K562 (cell line): ENCODE measurements around the gene COL4A2. TPM values are rescaled to one million over a fixed set of nuclear protein-coding genes. Genes with fewer than 3 reads are reported as not detected.

Source experiments
- ATAC-seq: fragments of 200-7000 bp; cut with Tn5 transposase; 3 replicates; pipeline ENCODE4 v1.9.1; 2020; ENCODE audit warnings: moderate library complexity
- BruUV-seq: library from RNA; stranded (reverse); fragments of 400-500 nt; replicated peaks from 2 replicates; lab custom pipeline; 2021; lab: Mats Ljungman, UMichigan
- CTCF ChIA-PET: fragments of 300-600 bp; formaldehyde crosslinking; extraction: SDS; loops from one replicate; lab custom pipeline; 2021; ENCODE audit warnings: low intra/inter-chr PET ratio; lab: Yijun Ruan, JAX
- POLR2A ChIA-PET: fragments of 300-600, 350-650 bp; sonication (Branson Sonifier 250); formaldehyde crosslinking; extraction: SDS; loops from one replicate; lab custom pipeline; 2021; ENCODE audit warnings: antibody characterized with exemption, inconsistent platforms; lab: Yijun Ruan, JAX
- DNase-seq, 4 experiments: peaks; one replicate each; pipeline versions ENCODE4 v3.0.0 to v3.0.0-alpha.2; 2011 to 2018; ENCODE audit warnings: low spot score in 3 of 4, mixed read lengths in 3 of 4; ENCODE audit errors: extremely low read depth in 1 of 4
- FAIRE-seq: peaks from 2 replicates; lab custom pipeline; 2011; peaks lifted over from hg19 to GRCh38; lab: Jason Lieb, UNC
- H2AFZ ChIP-seq: 2 replicates; pipeline ENCODE4 v1.6.0; 2011; ENCODE audit warnings: low read depth, low read length, control low read depth, inconsistent platforms
- H3K27ac ChIP-seq: fragments of 200-600 bp; 3 replicates; pipeline ENCODE4 v1.8.0; 2011; ENCODE audit warnings: low read depth, mild to moderate bottlenecking, control low read depth, inconsistent platforms, low read length, moderate library complexity, mixed read lengths; ENCODE audit errors: extremely low read depth
- H3K27me3 ChIP-seq, 2 experiments: fragments of 300-600 bp in 1 of 2; 2 replicates in 1 of 2; 3 replicates in 1 of 2; pipeline versions ENCODE4 v1.6.0 to v1.8.0; 2011; ENCODE audit warnings: inconsistent platforms in 2 of 2, low read length in 2 of 2, mild to moderate bottlenecking in 1 of 2, mixed read lengths in 1 of 2, moderate library complexity in 1 of 2; ENCODE audit not compliant: control insufficient read depth in 2 of 2, insufficient read depth in 2 of 2
- H3K36me3 ChIP-seq: fragments of 300-600 bp; 3 replicates; pipeline ENCODE4 v1.8.0; 2011; ENCODE audit warnings: mild to moderate bottlenecking, low read length, inconsistent platforms; ENCODE audit not compliant: control insufficient read depth, insufficient read depth
- H3K4me1 ChIP-seq, 2 experiments: fragments of 200-600 bp in 1 of 2; replicated peaks in 1 of 2; 2 replicates in 1 of 2; 3 replicates in 1 of 2; pipeline versions ENCODE4 v1.5.1 to v1.8.0; 2011; ENCODE audit warnings: inconsistent platforms in 2 of 2, low read length in 2 of 2, mild to moderate bottlenecking in 1 of 2, mixed read lengths in 1 of 2, moderate library complexity in 1 of 2; ENCODE audit not compliant: control insufficient read depth in 2 of 2, insufficient read depth in 2 of 2
- H3K4me2 ChIP-seq: 2 replicates; pipeline ENCODE4 v1.6.1; 2011; ENCODE audit warnings: low read length, control low read depth, inconsistent platforms, mixed read lengths; ENCODE audit not compliant: insufficient read depth
- H3K4me3 ChIP-seq: fragments of 200-600 bp; sonication (generic), shearing (Covaris generic); 2 replicates; pipeline ENCODE4 v1.5.1; 2016; ENCODE audit warnings: control low read depth, inconsistent platforms
- H3K79me2 ChIP-seq: fragments of 200-600 bp; 3 replicates; pipeline ENCODE4 v1.8.0; 2011; ENCODE audit warnings: low read length, inconsistent platforms; ENCODE audit not compliant: control insufficient read depth, insufficient read depth
- H3K9ac ChIP-seq, 2 experiments: 2 replicates each; pipeline versions ENCODE4 v1.6.0 to v1.6.1; 2011; ENCODE audit warnings: low read depth in 2 of 2, low read length in 2 of 2, control low read depth in 1 of 2, inconsistent platforms in 1 of 2, mild to moderate bottlenecking in 1 of 2, mixed read lengths in 1 of 2; ENCODE audit not compliant: insufficient read depth in 1 of 2
- H3K9me1 ChIP-seq: one replicate; pipeline ENCODE4 v1.6.0; 2011; ENCODE audit warnings: inconsistent platforms, mild to moderate bottlenecking, low read length, moderate library complexity; ENCODE audit not compliant: control insufficient read depth, insufficient read depth
- H3K9me3 ChIP-seq: replicated peaks from 2 replicates; pipeline ENCODE4 v1.5.1; 2011; ENCODE audit warnings: low read depth, low read length, inconsistent platforms; ENCODE audit not compliant: control insufficient read depth, insufficient read depth
- H4K20me1 ChIP-seq: replicated peaks from 2 replicates; pipeline ENCODE4 v1.6.1; 2011; ENCODE audit warnings: low read length, inconsistent platforms, mixed read lengths; ENCODE audit not compliant: control insufficient read depth, insufficient read depth
- FOXP1 ChIP-seq: sonication (generic); formaldehyde crosslinking; IDR thresholded peaks from 2 replicates; pipeline ENCODE4 v1.8.0; 2022; ENCODE audit warnings: mild to moderate bottlenecking, missing genetic modification reagents
- HLTF ChIP-seq: fragments of 450-650 bp; IDR thresholded peaks from 2 replicates; pipeline ENCODE4 v1.6.1; 2016
- IFI16 ChIP-seq: fragments of 250-450 bp; sonication (Bioruptor Pico); IDR thresholded peaks from 2 replicates; pipeline ENCODE4 v2.1.2; 2022; ENCODE audit warnings: mild to moderate bottlenecking, inconsistent platforms
- KAT2B ChIP-seq: IDR thresholded peaks from one replicate; pipeline ENCODE4 v1.6.1; 2012; ENCODE audit warnings: low read depth, mild to moderate bottlenecking, control low read depth, inconsistent platforms, low read length, moderate library complexity
- MXI1 ChIP-seq: IDR thresholded peaks from 2 replicates; pipeline ENCODE4 v1.6.1; 2011; ENCODE audit warnings: low read depth, mild to moderate bottlenecking, improper control_type of control experiment, low read length
- RERE ChIP-seq: sonication (generic); formaldehyde crosslinking; IDR thresholded peaks from 2 replicates; pipeline ENCODE4 v1.8.0; 2023; ENCODE audit warnings: missing genetic modification reagents, mild to moderate bottlenecking, borderline replicate concordance
- SAFB ChIP-seq: fragments of 200-400 bp; formaldehyde crosslinking; IDR thresholded peaks from 2 replicates; pipeline ENCODE4 v1.6.1; 2017; ENCODE audit warnings: low read depth, low read length, borderline replicate concordance
- SETDB1 ChIP-seq: IDR thresholded peaks from one replicate; pipeline ENCODE4 v1.6.1; 2012; ENCODE audit warnings: low read length, control low read depth, inconsistent platforms
- TEAD2 ChIP-seq: fragments of 450-650 bp; IDR thresholded peaks from 2 replicates; pipeline ENCODE4 v1.6.1; 2016; ENCODE audit warnings: missing genetic modification characterization, control low read depth, missing compliant biosample characterization
- ZKSCAN3 ChIP-seq: fragments of 250-450 bp; sonication (Bioruptor Pico); IDR thresholded peaks from 2 replicates; pipeline ENCODE4 v1.4.0; 2020
- ZNF316 ChIP-seq: fragments of 450-650 bp; IDR thresholded peaks from 2 replicates; pipeline ENCODE4 v1.6.1; 2016
- ZNF584 ChIP-seq: fragments of 200-800 bp; sonication (Bioruptor generic); IDR thresholded peaks from 2 replicates; pipeline ENCODE4 v1.6.1; 2016; ENCODE audit warnings: low read depth, mild to moderate bottlenecking, missing genetic modification characterization, missing compliant biosample characterization
- WGBS: fragments of 100-300 bp; shearing (Covaris generic); methylation state at CpG from one replicate; pipeline ENCODE4 v1.1.6; 2016; ENCODE audit warnings: low coverage, mixed read lengths; ENCODE audit not compliant: insufficient coverage; ENCODE audit errors: missing lambda C conversion rate; 5-methylcytosine and 5-hydroxymethylcytosine counted together
- in situ Hi-C: fragments of 300-500 bp; cut with MboI; formaldehyde crosslinking; loops from 4 replicates; pipeline ENCODE4 v1.15.0; 2018; ENCODE audit warnings: inconsistent platforms, mixed read lengths
- intact Hi-C: fragments of 100-400 bp; cut with micrococcal nuclease; formaldehyde crosslinking; loops from 2 replicates; pipeline ENCODE4 v1.14.2; 2022
- polyA plus RNA-seq, 8 experiments: library from polyadenylated mRNA; depleted of rRNA in 4 of 8; stranded (reverse) in 5 of 8; unstranded in 3 of 8; fragments of >200 nt; fragmentation: Nextera tagmentation in 2 of 8; fragmentation: Illumina TruSeq in 1 of 8; extraction: Ambion mirVana in 2 of 8; extraction: Trizol in 1 of 8; gene quantifications; 2 replicates each; pipeline versions ENCODE4 v1.2.1 to v1.2.3, GENCODE V29; 2011 to 2014; ENCODE audit warnings: inconsistent platforms in 1 of 8, missing spikeins in 1 of 8
- total RNA-seq, 7 experiments: library from RNA; depleted of rRNA in 6 of 7; stranded (reverse); fragments of >200 nt in 6 of 7; fragmentation: Illumina TruSeq in 2 of 7; extraction: Trizol in 2 of 7; gene quantifications; 2 replicates each; pipeline versions ENCODE4 v1.2.1 to v1.2.3, GENCODE V29; 2011 to 2021; ENCODE audit warnings: low replicate concordance in 1 of 7

Gene COL4A2
- total and polyA plus RNA-seq, 9 of the 15 experiments (the other 6 are each of a cell fraction or from before 2014, with no cell fraction given) = 0.13 to 15.2 (median 8.1) TPM

DNA sequence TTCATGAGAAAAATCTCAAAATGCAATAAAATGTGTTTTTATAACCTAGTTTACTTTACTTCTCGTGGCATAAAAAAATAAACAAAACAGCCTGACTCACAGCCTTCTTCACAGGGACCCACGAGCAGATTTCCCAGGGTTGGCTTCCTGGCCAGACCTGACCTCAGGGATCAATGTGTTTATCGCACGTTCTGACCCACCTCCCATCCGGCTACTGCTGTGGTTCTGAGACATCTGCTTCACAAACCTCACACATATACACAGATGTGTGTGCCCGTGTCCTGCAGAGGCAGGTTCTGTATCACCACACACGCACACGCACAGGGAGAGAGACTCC is 118.3 kb downstream of the COL4A2 start:
- Histone ChIP-seq H3K9me1 (no peaks in the 10 kb centered on the region), H3K4me1 (peaks cover 0 to 3% of the 10 kb centered on the region in 2 experiments; a peak in 3 of 5 replicates), H3K79me2 (no peaks in the 10 kb centered on the region), H3K36me3 (no peaks in the 10 kb centered on the region), H4K20me1 (no peaks in the 10 kb centered on the region), H2AFZ (no peak overlapping the region), H3K4me2 (no peak overlapping the region), H3K4me3 (no peak overlapping the region), H3K9ac (no peak overlapping the region), H3K27me3 (peaks cover 13 to 40% of the 10 kb centered on the region in 2 experiments), H3K27ac (no peak overlapping the region), H3K9me3 (no peaks in the 10 kb centered on the region)
- 0% methylated on average over 8 of the region's 8 CpGs for WGBS
- no peak for FAIRE-seq
- DNase-seq = no peak
- ChIA-PET POLR2A (no interaction called here), CTCF (no interaction called here)
- no TSS peak for BruUV-seq
- in situ Hi-C loops = no loop called here
- TF ChIP-seq FOXP1 = no peak
- TF ChIP-seq RERE (CRISPR knock-in tag) = no peak
- no peak for TF ChIP-seq KAT2B
- TF ChIP-seq ZNF584 (CRISPR knock-in tag) = no peak
- TF ChIP-seq SAFB = no peak
- no peak for TF ChIP-seq IFI16 (CRISPR knock-in tag)
- TF ChIP-seq ZNF316 = no peak
- TF ChIP-seq HLTF = no peak
- no peak for TF ChIP-seq MXI1
- no peak for TF ChIP-seq TEAD2 (tag)
- no peak for TF ChIP-seq ZKSCAN3 (CRISPR knock-in tag)
- TF ChIP-seq SETDB1 = no peak
- no peak for ATAC-seq
- intact Hi-C loops = no loop called here
